Psoas muscle (tissue), 8 donors: ENCODE measurements around the gene OBSCN. TPM values are rescaled to one million over a fixed set of nuclear protein-coding genes. Genes with fewer than 3 reads are reported as not detected.

Experiments
- ATAC-seq, 4 donors: fragments of 200-7000 bp; cut with Tn5 transposase; one replicate each; pipeline ENCODE4 v1.9.1; 2020; ENCODE audit warnings: moderate library complexity in 3 of 4, mild to moderate bottlenecking in 2 of 4
- DNase-seq, 2 donors: peaks; one replicate each; pipeline ENCODE4 v3.0.0-alpha.2; 2020
- H3K27ac ChIP-seq: fragments of 200-600 bp; one replicate; pipeline ENCODE4 v1.8.0; 2022
- H3K27me3 ChIP-seq, 3 donors: fragments of 200-600 bp in 1 of 3; one replicate each; pipeline versions ENCODE4 v1.6.1 to v1.8.0; 2013 to 2022; ENCODE audit warnings: low read length in 2 of 3, mild to moderate bottlenecking in 2 of 3, moderate library complexity in 1 of 3; ENCODE audit not compliant: insufficient read depth in 3 of 3
- H3K36me3 ChIP-seq, 2 donors: fragments of 200-600 bp in 1 of 2; one replicate each; pipeline versions ENCODE4 v1.6.1 to v1.8.0; 2013 to 2022; ENCODE audit warnings: low read depth in 1 of 2, mild to moderate bottlenecking in 1 of 2, moderate library complexity in 1 of 2; ENCODE audit not compliant: insufficient read depth in 1 of 2
- H3K4me1 ChIP-seq: fragments of 200-600 bp; one replicate; pipeline ENCODE4 v1.8.0; 2022
- H3K4me3 ChIP-seq: fragments of 200-600 bp; one replicate; pipeline ENCODE4 v1.8.0; 2022; ENCODE audit warnings: mild to moderate bottlenecking
- H3K9me3 ChIP-seq: fragments of 200-600 bp; one replicate; pipeline ENCODE4 v1.8.0; 2022
- CTCF ChIP-seq: fragments of 200-600 bp; IDR thresholded peaks from one replicate; pipeline ENCODE4 v1.8.0; 2022; ENCODE audit warnings: antibody characterized with exemption
- WGBS, 3 donors: extraction: QIAGEN DNeasy Blood & Tissue Kit; methylation state at CpG; one replicate each; pipeline versions ENCODE4 v1.1.6 to v1.1.7; 2013; 5-methylcytosine and 5-hydroxymethylcytosine counted together
- intact Hi-C, 2 donors: fragments of 100-400 bp; cut with DNase I; formaldehyde crosslinking; loops; one replicate each; pipeline versions ENCODE4 v1.11.0 to v1.14.2; 2022
- polyA plus RNA-seq, 3 donors: library from polyadenylated mRNA; stranded (reverse); fragments of 200-250 nt; gene quantifications; one replicate each; pipeline ENCODE4 v1.2.3, GENCODE V29; 2013
- total RNA-seq, 4 donors: library from RNA; stranded (reverse); fragmentation: NEBNext Ultra II Directional in 2 of 4; extraction: Animal tissue kit (Norgen Biotek cat#: 25700) in 2 of 4; gene quantifications; one replicate each; pipeline versions ENCODE4 v1.2.1 to v1.2.4, GENCODE V29; 2021 to 2023
- donor health status: healthy with polysubstance abuse.
- donor health status: DM: no; HTN: no; CAD: no; lungs with moderate emphysema.
- donor health status: Bipolar disorder and iron deficiency.
- donor health status: healthy.
- donor health status: DM: yes; HTN: yes; CAD: no.
- donor health status: DM: no; HTN: no; CAD: no.
- donor health status: DM: no; HTN: no; CAD: no.
- donor health status: DM: yes; HTN: yes; CAD: no.

OBSCN gene
- total and polyA plus RNA-seq, 7 donors, result 397 to 1,869 (median 1,061) TPM

- no peak for ATAC-seq
- WGBS, 3 donors, result 68 to 77% (median 75%) methylated on average over 8 of the region's 8 CpGs
- Histone ChIP-seq H3K4me1 (no peaks in the 10 kb centered on the region), H3K9me3 (no peaks in the 10 kb centered on the region), H3K27ac (no peak overlapping the region), H3K27me3 (no peaks in the 10 kb centered on the region), H3K4me3 (no peak overlapping the region), H3K36me3 (peaks cover 0 to 93% of the 10 kb centered on the region in 2 donors)
- no peak for DNase-seq
- TF ChIP-seq CTCF, result no peak
- intact Hi-C loops, result no loop called here
Measured at GRCh38 chr1:228356897-228357680, 149.2 kb downstream of the OBSCN start.

- TF ChIP-seq CTCF, result no peak
- no peaks in the 10 kb centered on the region for H3K9me3 ChIP-seq
- intact Hi-C loops, result no loop called here
- ATAC-seq (peak; percentile 8 to 29 (median 14)), DNase-seq (no peak)
- no peaks in the 10 kb centered on the region for H3K27me3 ChIP-seq
- H3K4me1 ChIP-seq, result no peaks in the 10 kb centered on the region
- H3K36me3 ChIP-seq, result peaks cover 0 to 92% of the 10 kb centered on the region in 2 donors
- WGBS, 3 donors, result 28 to 51% (median 29%) methylated on average over 4 of the region's 4 CpGs
- no peak overlapping the region for H3K4me3 ChIP-seq
- H3K27ac ChIP-seq, result peak overlapping the region; percentile 27
Measured at GRCh38 chr1:228358039-228358763, 150.4 kb downstream of the OBSCN start.

GRCh38 chr1:228358764-228359612, 151.1 kb downstream of the OBSCN start:
- peak; percentile 25 to 34 (median 32) for ATAC-seq
- intact Hi-C loops, result no loop called here

More at GRCh38 chr1:228358764-228359612, 151.1 kb downstream of the OBSCN start:
- no peak for DNase-seq
- Histone ChIP-seq H3K9me3 (no peaks in the 10 kb centered on the region), H3K36me3 (peaks cover 0 to 90% of the 10 kb centered on the region in 2 donors), H3K27me3 (no peaks in the 10 kb centered on the region), H3K27ac (peak overlapping the region; percentile 27), H3K4me3 (no peak overlapping the region), H3K4me1 (no peaks in the 10 kb centered on the region)
- TF ChIP-seq CTCF, result no peak
- WGBS, 3 donors, result 62 to 80% (median 64%) methylated on average over 19 of the region's 19 CpGs
